ENCODE data around the gene TBATA. TPM values are rescaled to one million over a fixed set of nuclear protein-coding genes. Genes with fewer than 3 reads are reported as not detected.

Gene TBATA
- total RNA-seq, 1 donor from 2014 or later: not detected

- no peaks in the 10 kb centered on the region for H3K9me3 Mint-ChIP-seq
- H3K36me3 Mint-ChIP-seq: no peaks in the 10 kb centered on the region
- no peak overlapping the region for H3K27ac Mint-ChIP-seq
- no peak for TF ChIP-seq CTCF (conservative IDR thresholded peaks at IDR 0.05)
- peaks cover 6% of the 10 kb centered on the region for H3K4me1 Mint-ChIP-seq (ENCODE audit: unreplicated experiment)
- no peaks in the 10 kb centered on the region for H3K27me3 Mint-ChIP-seq
- no peak for DNase-seq (ENCODE audit: extremely low spot score, unreplicated experiment)
- H3K4me3 Mint-ChIP-seq: no peak overlapping the region
These were observed 36.9 kb downstream of the TBATA start for GRCh38 chr10:70748305-70748704.

- Mint-ChIP-seq H3K4me1 (ENCODE audit: unreplicated experiment) (peaks cover 6% of the 10 kb centered on the region), H3K9me3 (no peaks in the 10 kb centered on the region), H3K36me3 (no peaks in the 10 kb centered on the region), H3K27me3 (no peaks in the 10 kb centered on the region), H3K4me3 (no peak overlapping the region), H3K27ac (no peak overlapping the region)
- no peak for TF ChIP-seq CTCF (conservative IDR thresholded peaks at IDR 0.05)
- no peak for DNase-seq (ENCODE audit: extremely low spot score, unreplicated experiment)
These were observed 37.8 kb downstream of the TBATA start for GRCh38 chr10:70747192-70747965.

GRCh38 chr10:70745555-70745954 lies 39.6 kb downstream of the TBATA start:
- Mint-ChIP-seq H3K27ac (no peak overlapping the region), H3K4me3 (no peak overlapping the region), H3K9me3 (no peaks in the 10 kb centered on the region), H3K27me3 (no peaks in the 10 kb centered on the region), H3K4me1 (ENCODE audit: unreplicated experiment) (peaks cover 8% of the 10 kb centered on the region), H3K36me3 (no peaks in the 10 kb centered on the region)
- no peak for TF ChIP-seq CTCF (conservative IDR thresholded peaks at IDR 0.05)
- DNase-seq (ENCODE audit: extremely low spot score, unreplicated experiment): no peak

GRCh38 chr10:70744617-70745143 lies 40.5 kb downstream of the TBATA start:
- Mint-ChIP-seq H3K9me3 (no peaks in the 10 kb centered on the region), H3K27ac (no peak overlapping the region), H3K4me1 (ENCODE audit: unreplicated experiment) (peaks cover 12% of the 10 kb centered on the region), H3K27me3 (no peaks in the 10 kb centered on the region), H3K4me3 (no peak overlapping the region), H3K36me3 (no peaks in the 10 kb centered on the region)
- TF ChIP-seq CTCF (conservative IDR thresholded peaks at IDR 0.05): no peak
- DNase-seq (ENCODE audit: extremely low spot score, unreplicated experiment): no peak

- no peaks in the 10 kb centered on the region for H3K36me3 Mint-ChIP-seq
- no peaks in the 10 kb centered on the region for H3K9me3 Mint-ChIP-seq
- TF ChIP-seq CTCF (conservative IDR thresholded peaks at IDR 0.05): no peak
- peaks cover 17% of the 10 kb centered on the region for H3K4me1 Mint-ChIP-seq (ENCODE audit: unreplicated experiment)
- no peaks in the 10 kb centered on the region for H3K27me3 Mint-ChIP-seq
- no peak overlapping the region for H3K27ac Mint-ChIP-seq
- H3K4me3 Mint-ChIP-seq: no peak overlapping the region
- DNase-seq (ENCODE audit: extremely low spot score, unreplicated experiment): no peak
These were observed 41.3 kb downstream of the TBATA start for GRCh38 chr10:70743879-70744278.

Data from type B pancreatic cell (in vitro differentiated cells).